ENCODE measurements around the gene CD36.

CD36 gene

GRCh38 chr7:80629023-80629422 is 9.4 kb upstream of the CD36 start:
- no peak for DNase-seq

- no peak for DNase-seq
Measured at GRCh38 chr7:80630608-80631405, 7.6 kb upstream of the CD36 start.

- DNase-seq: no peak
Measured at GRCh38 chr7:80631421-80631820, 7.0 kb upstream of the CD36 start.

- DNase-seq: no peak
Measured at GRCh38 chr7:80632139-80632538, 6.3 kb upstream of the CD36 start.

GRCh38 chr7:80632819-80633218 is 5.6 kb upstream of the CD36 start:
- DNase-seq: no peak

GRCh38 chr7:80634505-80634904 is 3.9 kb upstream of the CD36 start:
- DNase-seq: no peak

GRCh38 chr7:80635533-80635932 is 2.9 kb upstream of the CD36 start:
- DNase-seq: no peak

- no peak for DNase-seq
Measured at GRCh38 chr7:80635998-80636397, 2.4 kb upstream of the CD36 start.

GRCh38 chr7:80636709-80637108 is 1.7 kb upstream of the CD36 start:
- no peak for DNase-seq

GRCh38 chr7:80637454-80637853 is 988 bp upstream of the CD36 start:
- no peak for DNase-seq

- no peak for DNase-seq
Measured at GRCh38 chr7:80639011-80639410, 569 bp downstream of the CD36 start.

GRCh38 chr7:80640846-80641245 is 2.4 kb downstream of the CD36 start:
- DNase-seq: no peak

GRCh38 chr7:80641548-80641947 is 3.1 kb downstream of the CD36 start:
- DNase-seq: no peak

- no peak for DNase-seq
Measured at GRCh38 chr7:80642871-80643270, 4.4 kb downstream of the CD36 start.

- no peak for DNase-seq
Measured at GRCh38 chr7:80643336-80643915, 5.0 kb downstream of the CD36 start.

- no peak for DNase-seq
Measured at GRCh38 chr7:80644054-80644453, 5.6 kb downstream of the CD36 start.

- no peak for DNase-seq
Measured at GRCh38 chr7:80646083-80646865, 7.8 kb downstream of the CD36 start.

GRCh38 chr7:80647436-80647835 is 9.0 kb downstream of the CD36 start:
- DNase-seq: no peak

- DNase-seq: no peak
Measured at GRCh38 chr7:80648031-80648600, 9.7 kb downstream of the CD36 start.

- no peak for DNase-seq
Measured at GRCh38 chr7:80649011-80649410, 10.6 kb downstream of the CD36 start.

GRCh38 chr7:80650030-80650429 is 11.6 kb downstream of the CD36 start:
- no peak for DNase-seq

GRCh38 chr7:80651471-80651870 is 13.0 kb downstream of the CD36 start:
- no peak for DNase-seq

- no peak for DNase-seq
Measured at GRCh38 chr7:80653244-80653643, 14.8 kb downstream of the CD36 start.

GRCh38 chr7:80654887-80655340 is 16.5 kb downstream of the CD36 start:
- no peak for DNase-seq
